HPDE6-E6E7 (cell line): ENCODE data around the gene CFAP299.

Experiments used
- DNase-seq: peaks from one replicate; pipeline ENCODE4 v3.0.0; 2011; ENCODE audit warnings: missing footprints; ENCODE audit errors: extremely low spot score

Gene CFAP299

DNA sequence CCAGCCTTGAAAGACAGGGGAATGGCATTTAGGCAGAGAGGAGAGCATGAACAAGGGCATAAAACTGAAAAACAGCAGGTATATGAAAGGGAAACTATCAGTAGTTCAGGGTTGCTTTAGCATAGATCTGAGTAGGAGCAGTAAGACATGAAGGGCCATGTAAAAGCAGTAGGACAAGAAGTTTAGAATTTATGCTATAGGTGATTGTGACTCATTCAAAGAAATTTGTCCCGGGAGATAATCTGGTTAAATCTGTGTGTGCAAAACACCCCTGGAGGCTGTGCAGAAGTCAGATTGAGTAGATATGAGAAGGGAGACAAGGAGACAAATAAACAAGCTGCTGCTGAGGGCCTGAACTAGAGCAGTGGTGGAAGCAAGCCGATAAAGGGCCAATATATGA, 585.9 kb downstream of the CFAP299 start:
- DNase-seq = no peak

GRCh38 chr4:80922941-80923340, 587.4 kb downstream of the CFAP299 start:
- DNase-seq = no peak

GRCh38 chr4:80925293-80925692, 589.8 kb downstream of the CFAP299 start:
- DNase-seq = no peak

DNA sequence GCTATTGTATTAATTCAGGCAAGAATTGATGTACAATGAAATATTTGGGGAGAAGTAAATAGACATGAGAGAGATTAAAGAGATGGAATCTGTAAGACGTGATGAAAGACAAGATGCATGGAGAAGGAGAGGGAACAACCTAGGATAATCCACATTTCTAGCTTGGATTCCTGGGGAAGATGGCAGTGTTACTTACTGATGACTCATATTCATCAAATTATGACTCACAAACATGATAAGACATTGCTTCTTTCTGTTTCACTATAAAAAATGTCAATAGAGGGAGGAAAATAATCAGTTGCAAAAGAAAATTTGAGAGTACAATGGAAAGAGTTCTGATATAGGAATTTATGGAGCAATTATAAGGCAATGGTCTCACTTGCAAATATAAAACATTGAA, 590.9 kb downstream of the CFAP299 start:
- peak; percentile 26 for DNase-seq

- DNase-seq = no peak
These were observed 591.4 kb downstream of the CFAP299 start for GRCh38 chr4:80926891-80927290.

- no peak for DNase-seq
These were observed 591.9 kb downstream of the CFAP299 start for GRCh38 chr4:80927420-80927819.

DNA sequence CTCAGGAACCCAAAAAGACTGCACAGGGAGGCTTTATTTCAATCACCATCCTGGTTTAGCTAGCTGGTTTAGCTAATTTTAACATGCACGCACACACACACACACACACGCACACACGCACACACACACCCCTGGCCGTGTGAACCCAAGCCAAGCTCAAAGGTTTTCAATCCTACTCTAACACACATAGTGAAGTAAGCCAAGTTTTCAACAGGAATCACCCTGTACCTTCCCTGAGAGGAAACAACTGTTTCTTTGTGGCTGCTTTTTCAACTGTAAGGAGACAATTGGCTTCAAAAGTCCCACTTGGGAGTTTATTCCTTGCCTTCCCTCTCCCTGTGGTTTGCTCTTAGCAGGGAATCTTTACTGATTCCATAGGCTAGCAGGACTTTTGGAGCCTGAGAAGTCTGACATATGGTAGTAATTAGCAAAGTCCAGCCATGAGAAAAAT, 596.1 kb downstream of the CFAP299 start:
- no peak for DNase-seq

GRCh38 chr4:80948141-80948540, 612.6 kb downstream of the CFAP299 start:
- no peak for DNase-seq

- DNase-seq = no peak
These were observed 613.5 kb downstream of the CFAP299 start for GRCh38 chr4:80948995-80949394.

DNA sequence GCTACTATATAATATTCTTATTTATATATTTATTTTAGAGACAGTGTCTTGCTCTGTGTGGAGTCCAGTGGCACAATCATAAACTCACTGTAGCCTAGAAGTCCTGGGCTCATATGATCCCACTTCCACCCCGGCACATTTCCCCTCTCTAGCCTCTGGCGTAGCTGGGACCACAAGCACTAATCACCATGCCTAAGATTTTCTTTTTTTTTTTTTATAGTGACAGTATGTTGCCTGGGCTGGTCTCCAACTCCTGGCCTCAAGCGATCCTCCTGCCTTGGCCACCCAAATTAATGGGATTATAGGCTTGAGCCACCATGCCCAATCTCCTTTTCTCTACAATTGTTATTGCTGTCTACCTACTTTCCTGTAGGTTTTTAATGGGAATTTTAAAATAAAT, 620.9 kb downstream of the CFAP299 start:
- no peak for DNase-seq

DNA sequence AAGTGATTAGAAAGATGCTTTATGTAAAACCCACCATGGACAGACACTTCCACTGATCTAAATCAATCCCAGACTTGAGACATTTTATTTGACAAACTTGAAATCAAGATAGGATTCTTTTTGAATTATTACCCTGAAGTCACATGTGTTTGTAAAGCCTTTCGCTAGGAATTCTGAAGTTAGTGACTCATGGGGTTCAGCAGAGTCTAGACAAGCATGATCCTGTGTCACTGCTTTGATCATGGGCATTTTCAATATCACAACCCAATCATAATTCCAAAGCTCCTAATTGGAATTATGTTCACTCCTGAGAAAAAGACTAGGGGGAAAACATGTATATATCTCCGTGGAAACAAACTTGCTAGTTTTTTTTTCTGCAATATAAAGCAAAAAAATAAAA, 627.5 kb downstream of the CFAP299 start:
- peak; percentile 35 for DNase-seq

DNA sequence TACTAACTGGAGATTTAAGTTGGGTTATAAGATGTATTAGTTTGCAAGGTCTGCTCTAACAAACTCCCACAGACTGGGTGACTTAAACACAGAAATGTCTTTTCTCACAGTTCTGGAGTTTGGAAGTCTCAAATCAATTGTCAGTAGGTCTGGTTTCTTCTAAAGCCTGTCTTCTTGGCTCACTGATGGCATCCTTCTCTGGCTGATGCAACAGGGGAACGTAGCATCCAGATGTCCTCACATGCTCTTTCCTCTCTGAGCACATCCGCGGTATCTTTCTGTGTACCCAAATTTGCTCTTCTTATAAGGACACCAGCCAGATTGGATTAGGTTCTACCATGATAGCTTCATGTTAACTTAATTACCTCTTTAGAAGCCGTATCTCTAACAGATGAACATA, 631.8 kb downstream of the CFAP299 start:
- no peak for DNase-seq

DNA sequence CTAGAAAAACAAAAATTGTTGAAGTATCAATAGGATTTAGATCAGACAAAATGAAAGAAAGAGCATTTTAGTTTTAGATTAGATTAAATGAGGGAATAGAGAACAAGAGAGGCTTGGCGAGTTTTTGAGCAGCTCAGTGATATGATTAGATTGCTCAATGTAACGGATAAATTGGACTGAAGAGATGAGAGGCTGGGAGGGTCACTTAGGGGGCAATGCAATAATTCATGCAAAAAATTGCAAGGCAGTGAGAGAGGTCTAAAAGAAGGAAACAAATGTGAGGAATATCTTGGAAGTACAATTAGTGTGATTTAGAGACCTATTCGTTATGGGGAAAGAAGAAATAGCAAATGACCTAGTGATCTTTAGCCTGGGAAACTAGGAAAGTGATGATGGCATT, 644.7 kb downstream of the CFAP299 start:
- no peak for DNase-seq

DNA sequence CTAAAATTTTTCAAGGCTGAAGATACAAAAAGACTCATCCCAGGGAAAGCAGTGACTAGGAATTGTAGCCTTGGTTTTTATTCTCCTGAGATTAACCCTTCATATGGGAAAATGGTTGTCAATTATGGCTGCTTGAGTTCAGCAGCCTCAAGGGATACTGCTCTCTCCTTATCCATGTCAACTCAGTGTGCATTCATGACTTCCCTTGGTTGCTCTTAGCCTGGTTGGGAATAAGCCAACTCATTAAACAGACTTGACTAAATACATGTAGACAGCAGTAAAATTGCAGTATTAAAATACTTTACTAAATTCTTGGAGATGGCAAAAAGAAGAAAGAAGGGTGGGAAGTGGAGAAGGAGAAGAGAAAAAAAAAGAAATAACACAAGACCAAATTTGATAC, 650.5 kb downstream of the CFAP299 start:
- no peak for DNase-seq

DNA sequence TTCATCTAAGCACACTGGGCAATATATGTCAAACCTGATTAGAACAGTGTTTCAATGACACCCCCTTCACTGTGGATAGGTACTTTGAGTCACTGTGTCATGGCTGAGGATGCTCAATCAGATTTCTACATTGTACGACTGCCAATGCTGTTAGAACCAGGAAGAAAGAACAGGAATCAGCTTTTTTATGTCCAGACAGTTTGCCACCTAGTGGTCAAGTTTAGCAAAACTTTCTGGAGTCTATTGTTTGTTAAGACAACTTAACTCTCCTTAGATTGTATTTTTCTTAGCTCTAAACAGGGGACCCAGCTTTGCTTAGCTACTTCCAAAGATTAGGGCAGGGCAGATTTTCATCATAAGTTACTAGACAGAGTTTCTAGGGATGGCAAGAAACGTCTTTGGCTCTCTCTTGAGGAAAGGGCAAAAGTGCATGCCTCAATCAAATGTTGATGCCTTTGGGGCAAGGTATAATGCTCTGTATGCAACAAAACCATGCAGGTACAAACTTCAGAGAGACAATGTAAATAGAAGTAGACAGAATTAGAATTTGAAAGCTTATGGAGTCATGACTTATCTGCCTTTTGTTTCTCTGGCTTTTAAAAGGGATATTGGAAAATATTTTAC, 654.5 kb downstream of the CFAP299 start:
- peak; percentile 11 for DNase-seq

GRCh38 chr4:80990851-80991250, 655.3 kb downstream of the CFAP299 start:
- no peak for DNase-seq

DNA sequence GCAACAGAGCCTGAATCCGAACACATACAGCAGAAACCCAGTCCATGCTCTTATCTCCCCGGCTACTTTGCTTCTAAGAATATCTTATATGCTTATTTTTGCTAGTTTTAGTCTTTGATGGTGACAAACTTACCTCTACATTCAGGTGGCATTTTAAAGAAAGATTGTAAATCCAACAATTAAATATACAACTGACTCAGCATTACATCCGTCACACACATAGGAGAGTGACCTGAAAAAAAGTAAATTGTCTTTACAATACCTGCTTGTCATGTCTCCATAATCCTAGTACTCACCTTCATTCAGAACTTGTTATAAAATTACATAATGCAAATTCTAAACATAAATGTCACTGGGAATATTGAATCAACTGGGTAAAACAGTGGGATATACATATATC, 664.4 kb downstream of the CFAP299 start:
- no peak for DNase-seq

DNA sequence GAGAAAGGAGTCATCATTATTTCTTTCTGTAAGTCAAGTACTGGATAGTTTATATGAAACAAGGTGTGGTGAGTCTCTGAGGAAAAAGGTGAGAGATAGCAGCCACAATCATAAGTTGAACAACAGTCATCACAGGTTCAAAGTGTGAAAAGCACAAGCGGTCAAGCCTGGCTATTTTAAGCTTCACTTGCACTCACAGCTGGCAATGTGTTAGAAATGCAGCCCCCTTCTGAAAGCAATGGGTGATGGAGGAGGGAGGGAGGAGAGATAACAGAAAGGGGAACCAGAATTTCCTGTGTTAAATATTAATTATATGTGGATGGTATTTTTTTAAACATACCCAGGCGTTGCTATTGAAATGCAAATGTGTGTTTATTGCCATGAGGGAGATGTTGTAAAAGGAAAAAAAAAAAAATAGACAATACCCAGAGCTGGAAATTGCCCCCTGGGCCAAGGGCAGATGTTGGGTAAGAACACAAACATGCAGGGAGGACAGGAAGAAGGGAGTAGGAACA, 668.1 kb downstream of the CFAP299 start:
- DNase-seq = no peak

DNA sequence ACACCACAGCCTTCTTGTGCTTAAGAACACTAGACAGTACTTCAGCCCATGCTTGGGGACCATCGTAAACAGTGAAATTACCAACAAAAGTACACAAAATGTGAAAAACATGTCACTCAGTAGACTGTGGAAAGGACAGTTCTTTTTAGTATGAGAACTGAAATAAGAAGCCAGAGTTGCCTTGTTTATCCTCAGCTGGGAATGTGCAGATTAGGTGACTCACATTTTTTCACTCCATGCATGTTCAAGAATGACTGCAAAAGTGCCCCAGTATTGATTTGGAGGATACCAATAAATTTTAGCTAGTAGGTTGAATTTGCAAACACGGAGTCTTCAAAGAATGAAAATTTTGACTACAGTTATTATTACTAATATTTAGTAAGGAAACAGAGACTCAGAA, 671.9 kb downstream of the CFAP299 start:
- no peak for DNase-seq
